Measurements from ENCODE around the gene OSBPL6.

- TF ChIP-seq, protein P1, sequence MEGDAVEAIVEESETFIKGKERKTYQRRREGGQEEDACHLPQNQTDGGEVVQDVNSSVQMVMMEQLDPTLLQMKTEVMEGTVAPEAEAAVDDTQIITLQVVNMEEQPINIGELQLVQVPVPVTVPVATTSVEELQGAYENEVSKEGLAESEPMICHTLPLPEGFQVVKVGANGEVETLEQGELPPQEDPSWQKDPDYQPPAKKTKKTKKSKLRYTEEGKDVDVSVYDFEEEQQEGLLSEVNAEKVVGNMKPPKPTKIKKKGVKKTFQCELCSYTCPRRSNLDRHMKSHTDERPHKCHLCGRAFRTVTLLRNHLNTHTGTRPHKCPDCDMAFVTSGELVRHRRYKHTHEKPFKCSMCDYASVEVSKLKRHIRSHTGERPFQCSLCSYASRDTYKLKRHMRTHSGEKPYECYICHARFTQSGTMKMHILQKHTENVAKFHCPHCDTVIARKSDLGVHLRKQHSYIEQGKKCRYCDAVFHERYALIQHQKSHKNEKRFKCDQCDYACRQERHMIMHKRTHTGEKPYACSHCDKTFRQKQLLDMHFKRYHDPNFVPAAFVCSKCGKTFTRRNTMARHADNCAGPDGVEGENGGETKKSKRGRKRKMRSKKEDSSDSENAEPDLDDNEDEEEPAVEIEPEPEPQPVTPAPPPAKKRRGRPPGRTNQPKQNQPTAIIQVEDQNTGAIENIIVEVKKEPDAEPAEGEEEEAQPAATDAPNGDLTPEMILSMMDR (IDR thresholded peaks at IDR 0.05; ENCODE audit: low read depth, low read length, missing input control): no peak
- TF ChIP-seq JUND (IDR thresholded peaks at IDR 0.05) (no peak), EGR1 (IDR thresholded peaks at IDR 0.05; ENCODE audit: low read depth in 2 of 2) (no peak)
These were observed 52.9 kb downstream of the OSBPL6 start for GRCh38 chr2:178247250-178247649.

Data from liver (tissue), 3 donors.